H1 (cell line): ENCODE measurements around the gene DPY19L3. TPM values are rescaled to one million over a fixed set of nuclear protein-coding genes. Genes with fewer than 3 reads are reported as not detected.

Source experiments
- CTCF ChIA-PET: fragments of 300-600 bp; sonication (Branson Sonifier 250); formaldehyde crosslinking; loops from one replicate; lab custom pipeline; 2021; ENCODE audit not compliant: partially characterized antibody; lab: Charles Lee
- POLR2A ChIA-PET: fragments of 300-600 bp; sonication (Branson Sonifier 250); formaldehyde crosslinking; loops from one replicate; lab custom pipeline; 2021; ENCODE audit warnings: inconsistent platforms; ENCODE audit not compliant: partially characterized antibody; lab: Charles Lee
- DNase-seq, 2 experiments: peaks; one replicate each; pipeline versions ENCODE4 v3.0.0 to v3.0.0-alpha.2; 2010 to 2022; ENCODE audit warnings: low spot score in 2 of 2, low read depth in 1 of 2, mixed read lengths in 1 of 2
- FAIRE-seq: peaks from 2 replicates; lab custom pipeline; 2011; peaks lifted over from hg19 to GRCh38; lab: Jason Lieb, UNC
- H2AFZ ChIP-seq: 2 replicates; pipeline ENCODE4 v1.8.1; 2012; ENCODE audit warnings: low read length, inconsistent platforms
- H2AK5ac ChIP-seq: 2 replicates; pipeline ENCODE4 v1.6.1; 2013; ENCODE audit warnings: low read depth, low read length
- H2BK120ac ChIP-seq: replicated peaks from 2 replicates; pipeline ENCODE3; 2013; ENCODE audit warnings: low read depth, low read length, inconsistent platforms
- H2BK12ac ChIP-seq: 2 replicates; pipeline ENCODE4 v1.6.1; 2013; ENCODE audit warnings: low read depth, low read length
- H2BK15ac ChIP-seq: 2 replicates; pipeline ENCODE4 v1.6.1; 2013; ENCODE audit warnings: low read length
- H2BK20ac ChIP-seq: 2 replicates; pipeline ENCODE4 v1.6.1; 2013; ENCODE audit warnings: low read length
- H2BK5ac ChIP-seq: 2 replicates; pipeline ENCODE4 v1.6.1; 2013; ENCODE audit warnings: low read depth, low read length
- H3K14ac ChIP-seq: 2 replicates; pipeline ENCODE4 v1.6.1; 2013; ENCODE audit warnings: inconsistent platforms; ENCODE audit not compliant: insufficient read length
- H3K18ac ChIP-seq: 2 replicates; pipeline ENCODE4 v1.6.1; 2013; ENCODE audit warnings: low read length; ENCODE audit errors: extremely low read depth
- H3K23ac ChIP-seq: 2 replicates; pipeline ENCODE4 v1.6.1; 2013; ENCODE audit warnings: inconsistent platforms; ENCODE audit not compliant: insufficient read length
- H3K23me2 ChIP-seq: 2 replicates; pipeline ENCODE4 v1.6.1; 2013; ENCODE audit warnings: low read depth, low read length
- H3K27ac ChIP-seq: 2 replicates; pipeline ENCODE4 v1.6.1; 2011; ENCODE audit warnings: low read depth, low read length, inconsistent platforms
- H3K27me3 ChIP-seq, 4 experiments: replicated peaks in 1 of 4; 1 replicate in 1 of 4; 2 replicates in 3 of 4; pipeline versions ENCODE4 v1.6.1 to v1.8.1; 2011 to 2013; ENCODE audit warnings: low read length in 3 of 4, mild to moderate bottlenecking in 3 of 4, inconsistent platforms in 2 of 4, mixed read lengths in 2 of 4, moderate library complexity in 1 of 4; ENCODE audit not compliant: control insufficient read depth in 3 of 4, insufficient read depth in 3 of 4; ENCODE audit errors: extremely low read depth in 1 of 4
- H3K36me3 ChIP-seq, 4 experiments: 2 replicates each; pipeline versions ENCODE4 v1.6.1 to v1.8.1; 2011 to 2013; ENCODE audit warnings: mild to moderate bottlenecking in 4 of 4, low read length in 3 of 4, moderate library complexity in 2 of 4, control low read depth in 1 of 4, inconsistent platforms in 1 of 4; ENCODE audit not compliant: insufficient read depth in 4 of 4, control insufficient read depth in 2 of 4
- H3K4ac ChIP-seq: replicated peaks from 2 replicates; pipeline ENCODE3; 2013; ENCODE audit warnings: low read length, low read depth, mixed read lengths, inconsistent platforms; ENCODE audit not compliant: insufficient read length
- H3K4me1 ChIP-seq, 4 experiments: replicated peaks in 1 of 4; 1 replicate in 1 of 4; 2 replicates in 3 of 4; pipeline versions ENCODE4 v1.6.1 to v1.8.1; 2011 to 2013; ENCODE audit warnings: low read length in 3 of 4, inconsistent platforms in 2 of 4, mixed read lengths in 1 of 4; ENCODE audit not compliant: insufficient read depth in 4 of 4, control insufficient read depth in 3 of 4
- H3K4me2 ChIP-seq, 2 experiments: 2 replicates each; pipeline versions ENCODE4 v1.6.1 to v1.8.1; 2011 to 2013; ENCODE audit warnings: low read depth in 2 of 2, low read length in 2 of 2, control low read depth in 1 of 2, inconsistent platforms in 1 of 2, mild to moderate bottlenecking in 1 of 2; ENCODE audit not compliant: insufficient read depth in 1 of 2
- H3K4me3 ChIP-seq, 4 experiments: fragments of 200-600, 300-600 bp in 1 of 4; sonication (generic), shearing (Covaris generic), sonication (Bioruptor Twin) in 1 of 4; 2 replicates each; pipeline versions ENCODE4 v1.5.1 to v1.8.1; 2011 to 2016; ENCODE audit warnings: low read length in 4 of 4, low read depth in 3 of 4, control low read depth in 2 of 4, inconsistent platforms in 2 of 4, mild to moderate bottlenecking in 2 of 4, mixed read lengths in 1 of 4, moderate library complexity in 1 of 4; ENCODE audit not compliant: insufficient read depth in 2 of 4; ENCODE audit errors: extremely low read depth in 1 of 4
- H3K56ac ChIP-seq: replicated peaks from 2 replicates; pipeline ENCODE3; 2013; ENCODE audit warnings: low read depth, mild to moderate bottlenecking, mixed read lengths, low read length, inconsistent platforms; ENCODE audit not compliant: insufficient read length
- H3K79me1 ChIP-seq: 2 replicates; pipeline ENCODE4 v1.6.1; 2013; ENCODE audit warnings: low read depth, low read length, control low read depth
- H3K79me2 ChIP-seq, 2 experiments: 2 replicates each; pipeline versions ENCODE4 v1.6.1 to v1.8.1; 2012 to 2013; ENCODE audit warnings: low read length in 2 of 2, mild to moderate bottlenecking in 2 of 2, inconsistent platforms in 1 of 2; ENCODE audit not compliant: insufficient read depth in 2 of 2, control insufficient read depth in 1 of 2
- H3K9ac ChIP-seq, 4 experiments: replicated peaks in 1 of 4; 1 replicate in 1 of 4; 2 replicates in 3 of 4; pipeline versions ENCODE4 v1.6.1 to v1.8.1; 2011 to 2013; ENCODE audit warnings: low read depth in 3 of 4, low read length in 3 of 4, control low read depth in 2 of 4, mild to moderate bottlenecking in 2 of 4, moderate library complexity in 2 of 4, inconsistent platforms in 1 of 4; ENCODE audit errors: extremely low read depth in 1 of 4
- H3K9me3 ChIP-seq, 2 experiments: 2 replicates each; pipeline versions ENCODE4 v1.6.1 to v1.8.1; 2012 to 2013; ENCODE audit warnings: mild to moderate bottlenecking in 2 of 2, moderate library complexity in 2 of 2, control low read depth in 1 of 2, inconsistent platforms in 1 of 2, low read depth in 1 of 2, low read length in 1 of 2, mixed read lengths in 1 of 2; ENCODE audit not compliant: insufficient read depth in 2 of 2
- H4K20me1 ChIP-seq, 2 experiments: replicated peaks in 1 of 2; 2 replicates each; pipeline versions ENCODE3 to v1.8.1; 2011 to 2013; ENCODE audit warnings: inconsistent platforms in 2 of 2, low read length in 2 of 2, mild to moderate bottlenecking in 1 of 2; ENCODE audit not compliant: insufficient read depth in 2 of 2, control insufficient read depth in 1 of 2
- H4K5ac ChIP-seq: 2 replicates; pipeline ENCODE4 v1.6.1; 2013; ENCODE audit warnings: low read length, low read depth, mixed read lengths, inconsistent platforms; ENCODE audit not compliant: insufficient read length
- H4K8ac ChIP-seq: 2 replicates; pipeline ENCODE4 v1.8.0; 2013; ENCODE audit warnings: mild to moderate bottlenecking, moderate library complexity, low read length, inconsistent platforms; ENCODE audit not compliant: insufficient read depth; ENCODE audit errors: extremely low read depth
- H4K91ac ChIP-seq: replicated peaks from 2 replicates; pipeline ENCODE3; 2013; ENCODE audit warnings: low read length, mixed read lengths, inconsistent platforms; ENCODE audit not compliant: insufficient read length
- BCL11A ChIP-seq, 2 experiments: IDR thresholded peaks; one replicate each; pipeline ENCODE4 v1.6.1; 2011; ENCODE audit warnings: low read depth in 2 of 2, low read length in 2 of 2, mild to moderate bottlenecking in 2 of 2
- E2F6 ChIP-seq: IDR thresholded peaks from 2 replicates; pipeline ENCODE4 v1.6.1; 2012; ENCODE audit warnings: inconsistent platforms
- FOSL1 ChIP-seq: IDR thresholded peaks from 2 replicates; pipeline ENCODE4 v1.6.1; 2011; ENCODE audit warnings: mild to moderate bottlenecking, low read depth, low read length, moderate library complexity; ENCODE audit not compliant: insufficient read depth
- POLR2A ChIP-seq, 2 experiments: IDR thresholded peaks; 1 replicate in 1 of 2; 2 replicates in 1 of 2; pipeline ENCODE4 v1.6.1; 2011; ENCODE audit warnings: low read depth in 2 of 2, low read length in 2 of 2, mild to moderate bottlenecking in 2 of 2; ENCODE audit errors: control extremely low read depth in 1 of 2
- RAD21 ChIP-seq, 2 experiments: IDR thresholded peaks in 1 of 2; conservative IDR thresholded peaks in 1 of 2; 2 replicates each; pipeline ENCODE4 v1.6.1; 2011; ENCODE audit warnings: low read depth in 2 of 2, low read length in 2 of 2, improper control_type of control experiment in 1 of 2, inconsistent platforms in 1 of 2, mild to moderate bottlenecking in 1 of 2, moderate library complexity in 1 of 2
- SAP30 ChIP-seq: fragments of 300-600 bp; sonication (generic); IDR thresholded peaks from 2 replicates; pipeline ENCODE4 v1.7.1; 2012; ENCODE audit warnings: low read length, moderate library complexity, mild to moderate bottlenecking, inconsistent platforms; ENCODE audit not compliant: insufficient read depth, insufficient replicate concordance
- SRF ChIP-seq: IDR thresholded peaks from 2 replicates; pipeline ENCODE4 v1.6.1; 2011; ENCODE audit warnings: mild to moderate bottlenecking, low read depth, low read length, moderate library complexity
- YY1 ChIP-seq: IDR thresholded peaks from 2 replicates; pipeline ENCODE4 v1.6.1; 2011; ENCODE audit warnings: low read depth, mild to moderate bottlenecking, low read length
- WGBS, 2 experiments: shearing (Covaris generic) in 1 of 2; methylation state at CpG; one replicate each; pipeline versions ENCODE4 v1.1.6 to v1.1.7; 2013 to 2015; ENCODE audit warnings: low lambda C conversion rate in 2 of 2, mixed read lengths in 2 of 2, inconsistent platforms in 1 of 2, low coverage in 1 of 2, missing lambda C conversion rate in 1 of 2; ENCODE audit not compliant: insufficient replicate concordance in 2 of 2, insufficient coverage in 1 of 2, insufficient read length in 1 of 2; ENCODE audit errors: extremely low coverage in 1 of 2, missing lambda C conversion rate in 1 of 2; 5-methylcytosine and 5-hydroxymethylcytosine counted together
- polyA plus RNA-seq, 7 experiments: library from polyadenylated mRNA; depleted of rRNA in 3 of 7; stranded (reverse) in 5 of 7; unstranded in 2 of 7; fragments of >200 nt in 5 of 7; fragments of 200-250 nt in 2 of 7; gene quantifications; 1 replicate in 5 of 7; 2 replicates in 1 of 7; 4 replicates in 1 of 7; pipeline versions ENCODE4 v1.2.1 to v1.2.3, GENCODE V29; 2011 to 2013; ENCODE audit warnings: missing spikeins in 2 of 7, mixed read lengths in 2 of 7
- total RNA-seq: library from RNA; stranded (reverse); fragmentation: NEBNext Ultra II Directional; extraction: Animal tissue kit (Norgen Biotek cat#: 25700); gene quantifications from 2 replicates; pipeline ENCODE4 v1.2.1, GENCODE V29; 2021

DPY19L3 gene
- total and polyA plus RNA-seq, 2 of the 8 experiments (the other 6 are each of a cell fraction or from before 2014, with no cell fraction given) = 35.3 to 60.2 TPM

GRCh38 chr19:32483574-32483973 is 78.0 kb downstream of the DPY19L3 start:
- no peaks in the 10 kb centered on the region for H3K4me1 ChIP-seq
- no peak overlapping the region for H3K9ac ChIP-seq
- H3K23me2 ChIP-seq = no peaks in the 10 kb centered on the region
- no peak overlapping the region for H3K4me2 ChIP-seq
- H2BK20ac ChIP-seq = no peak overlapping the region
- no peak overlapping the region for H2AFZ ChIP-seq
- 91% methylated on average over 4 of the region's 4 CpGs; no CpG with 5 or more reads in 1 of the 2 experiments for WGBS, 2 experiments
- DNase-seq (no peak), FAIRE-seq (no peak)
- no peak overlapping the region for H2AK5ac ChIP-seq
- no peak overlapping the region for H3K14ac ChIP-seq
- no peaks in the 10 kb centered on the region for H3K79me1 ChIP-seq
- no peak overlapping the region for H3K4me3 ChIP-seq
- no peaks in the 10 kb centered on the region for H4K20me1 ChIP-seq
- H3K79me2 ChIP-seq = no peaks in the 10 kb centered on the region
- H3K9me3 ChIP-seq = no peaks in the 10 kb centered on the region
- H3K36me3 ChIP-seq = peaks cover 6 to 55% (median 35%) of the 10 kb centered on the region in 4 experiments; a peak in 7 of 8 replicates
- ChIA-PET POLR2A (interaction anchor here (0.6 kb wide), 1 partner anchor 68 kb away, joined by 3 read pairs; no protein-coding TSS in a partner anchor), CTCF (no interaction called here)
- H2BK15ac ChIP-seq = no peak overlapping the region
- no peak overlapping the region for H2BK12ac ChIP-seq
- H4K91ac ChIP-seq = no peak overlapping the region
- no peak overlapping the region for H2BK5ac ChIP-seq
- H2BK120ac ChIP-seq = no peak overlapping the region
- no peaks in the 10 kb centered on the region for H3K27me3 ChIP-seq
- no peak overlapping the region for H3K4ac ChIP-seq
- no peak overlapping the region for H4K8ac ChIP-seq
- no peak overlapping the region for H3K23ac ChIP-seq
- H4K5ac ChIP-seq = no peak overlapping the region
- H3K27ac ChIP-seq = no peak overlapping the region
- H3K56ac ChIP-seq = no peak overlapping the region
- H3K18ac ChIP-seq = no peak overlapping the region
- no peak for TF ChIP-seq YY1
- TF ChIP-seq FOSL1 = no peak
- TF ChIP-seq POLR2A (IDR thresholded peaks at IDR 0.05; ENCODE audit: control extremely low read depth in 1 of 2, low read depth in 2 of 2, low read length in 2 of 2) = no peak
- TF ChIP-seq SRF = no peak
- no peak for TF ChIP-seq E2F6
- TF ChIP-seq SAP30 = no peak
- TF ChIP-seq RAD21 (IDR thresholded peaks at IDR 0.05 in 1 of 2, conservative IDR thresholded peaks at IDR 0.05 in 1 of 2; ENCODE audit: low read depth in 2 of 2, low read length in 2 of 2) = no peak
- TF ChIP-seq BCL11A (IDR thresholded peaks at IDR 0.05; ENCODE audit: low read depth in 2 of 2, low read length in 2 of 2) = no peak
